IMR-90 (cell line): ENCODE measurements around the gene PLCL2.

Source experiments
- BHLHE40 ChIP-seq: fragments of 150-350 bp; IDR thresholded peaks from 2 replicates; pipeline ENCODE4 v1.6.1; 2016; ENCODE audit warnings: mild to moderate bottlenecking, low read depth, low read length
- CTCF ChIP-seq: conservative IDR thresholded peaks from 2 replicates; pipeline ENCODE4 v1.5.1; 2012; ENCODE audit warnings: mild to moderate bottlenecking, low read depth, low read length, improper control_type of control experiment
- POLR2A ChIP-seq: IDR thresholded peaks from 2 replicates; pipeline ENCODE4 v1.6.1; 2012; ENCODE audit warnings: mild to moderate bottlenecking, low read depth, low read length
- RAD21 ChIP-seq: IDR thresholded peaks from 2 replicates; pipeline ENCODE4 v1.6.1; 2012; ENCODE audit warnings: low read length, improper control_type of control experiment
- RFX5 ChIP-seq: IDR thresholded peaks from 2 replicates; pipeline ENCODE4 v1.8.0; 2012; ENCODE audit warnings: low read depth, mild to moderate bottlenecking, low read length, moderate library complexity

- no peak for TF ChIP-seq POLR2A
- TF ChIP-seq BHLHE40, result no peak
- no peak for TF ChIP-seq CTCF
- no peak for TF ChIP-seq RAD21
- no peak for TF ChIP-seq RFX5
Observed at GRCh38 chr3:16916840-16917239, 32.1 kb downstream of the PLCL2 start.
